Neuronal stem cell (in vitro differentiated cells): ENCODE results near the gene TTC9C.

Experiments used
- DNase-seq: peaks from one replicate; pipeline ENCODE4 v3.0.0-alpha.2; 2013; ENCODE audit warnings: low spot score
- H2AFZ ChIP-seq: one replicate; pipeline ENCODE4 v1.6.1; 2013; ENCODE audit warnings: mild to moderate bottlenecking, low read length, inconsistent platforms
- H2AK5ac ChIP-seq: 2 replicates; pipeline ENCODE4 v1.6.1; 2013; ENCODE audit warnings: low read depth, mild to moderate bottlenecking, inconsistent platforms, low read length, moderate library complexity, mixed read lengths
- H2BK120ac ChIP-seq: 2 replicates; pipeline ENCODE4 v1.6.1; 2013; ENCODE audit warnings: low read depth, mild to moderate bottlenecking, inconsistent platforms, low read length, moderate library complexity, mixed read lengths
- H2BK12ac ChIP-seq: one replicate; pipeline ENCODE4 v1.6.1; 2013; ENCODE audit warnings: low read length, inconsistent platforms
- H2BK15ac ChIP-seq: 2 replicates; pipeline ENCODE4 v1.6.1; 2013; ENCODE audit warnings: mild to moderate bottlenecking, low read length, inconsistent platforms, mixed read lengths
- H2BK5ac ChIP-seq: one replicate; pipeline ENCODE4 v1.6.1; 2013; ENCODE audit warnings: inconsistent platforms, mild to moderate bottlenecking, low read length, moderate library complexity
- H3K14ac ChIP-seq: one replicate; pipeline ENCODE4 v1.6.1; 2013; ENCODE audit warnings: low read length, inconsistent platforms
- H3K18ac ChIP-seq: 2 replicates; pipeline ENCODE4 v1.6.1; 2013; ENCODE audit warnings: low read length, inconsistent platforms
- H3K23ac ChIP-seq: 2 replicates; pipeline ENCODE4 v1.6.1; 2013; ENCODE audit warnings: low read depth, mild to moderate bottlenecking, mixed read lengths, low read length, inconsistent platforms; ENCODE audit not compliant: poor library complexity
- H3K27ac ChIP-seq: replicated peaks from 3 replicates; pipeline ENCODE4 v1.5.1; 2013; ENCODE audit warnings: low read length, inconsistent platforms
- H3K27me3 ChIP-seq, 3 experiments: 2 replicates each; pipeline ENCODE4 v1.6.1; 2013; ENCODE audit warnings: low read length in 3 of 3, mild to moderate bottlenecking in 2 of 3, inconsistent platforms in 1 of 3, low read depth in 1 of 3, mixed read lengths in 1 of 3, moderate library complexity in 1 of 3; ENCODE audit not compliant: control insufficient read depth in 3 of 3, insufficient read depth in 3 of 3
- H3K36me3 ChIP-seq, 2 donors: replicated peaks in 1 of 2; 2 replicates each; pipeline ENCODE4 v1.6.1; 2013; ENCODE audit warnings: low read length in 2 of 2; ENCODE audit not compliant: control insufficient read depth in 2 of 2, insufficient read depth in 2 of 2
- H3K4ac ChIP-seq: 2 replicates; pipeline ENCODE4 v1.6.1; 2013; ENCODE audit warnings: inconsistent platforms, mild to moderate bottlenecking, low read length, moderate library complexity
- H3K4me1 ChIP-seq, 2 donors: 1 replicate in 1 of 2; 2 replicates in 1 of 2; pipeline ENCODE4 v1.6.1; 2013; ENCODE audit warnings: low read length in 2 of 2, low read depth in 1 of 2; ENCODE audit not compliant: control insufficient read depth in 2 of 2, insufficient read depth in 1 of 2
- H3K4me2 ChIP-seq: one replicate; pipeline ENCODE4 v1.6.1; 2013; ENCODE audit warnings: mild to moderate bottlenecking, low read length, inconsistent platforms; ENCODE audit not compliant: insufficient read depth, poor library complexity, severe bottlenecking
- H3K4me3 ChIP-seq, 2 donors: 2 replicates each; pipeline ENCODE4 v1.5.1; 2013; ENCODE audit warnings: low read length in 2 of 2, mild to moderate bottlenecking in 2 of 2, inconsistent platforms in 1 of 2, moderate library complexity in 1 of 2
- H3K79me1 ChIP-seq: one replicate; pipeline ENCODE4 v1.6.1; 2013; ENCODE audit warnings: low read depth, mild to moderate bottlenecking, inconsistent platforms, low read length, moderate library complexity
- H3K9ac ChIP-seq: one replicate; pipeline ENCODE4 v1.6.1; 2013; ENCODE audit warnings: mild to moderate bottlenecking, low read depth, low read length, inconsistent platforms; ENCODE audit not compliant: poor library complexity
- H3K9me3 ChIP-seq, 2 donors: replicated peaks in 1 of 2; 2 replicates each; pipeline versions ENCODE3 to v1.6.1; 2013; ENCODE audit warnings: low read length in 2 of 2, mild to moderate bottlenecking in 2 of 2, inconsistent platforms in 1 of 2, low read depth in 1 of 2, mixed read lengths in 1 of 2, moderate library complexity in 1 of 2; ENCODE audit not compliant: control insufficient read depth in 2 of 2, insufficient read depth in 1 of 2
- H4K8ac ChIP-seq: one replicate; pipeline ENCODE4 v1.6.1; 2013; ENCODE audit warnings: low read depth, mild to moderate bottlenecking, inconsistent platforms, low read length, moderate library complexity
- H4K91ac ChIP-seq: one replicate; pipeline ENCODE4 v1.6.1; 2013; ENCODE audit warnings: low read length, low read depth, mild to moderate bottlenecking, inconsistent platforms; ENCODE audit not compliant: poor library complexity
- WGBS, 2 donors: extraction: QIAGEN DNeasy Blood & Tissue Kit; methylation state at CpG; one replicate each; pipeline ENCODE4 v1.1.7; 2013; ENCODE audit warnings: missing lambda C conversion rate in 2 of 2, mixed read lengths in 1 of 2; ENCODE audit not compliant: insufficient read length in 2 of 2, insufficient replicate concordance in 1 of 2; ENCODE audit errors: extremely low coverage in 2 of 2; 5-methylcytosine and 5-hydroxymethylcytosine counted together

TTC9C gene

GRCh38 chr11:62682518-62682917 lies 45.8 kb upstream of the TTC9C start:
- H3K4me1 ChIP-seq = peaks cover 4 to 11% of the 10 kb centered on the region in 2 donors
- H3K9ac ChIP-seq = no peak overlapping the region
- H3K23ac ChIP-seq = no peak overlapping the region
- no peak overlapping the region for H4K91ac ChIP-seq
- no peak overlapping the region for H2BK15ac ChIP-seq
- H3K36me3 ChIP-seq = peaks cover 4 to 8% of the 10 kb centered on the region in 2 donors
- no peak overlapping the region for H2BK12ac ChIP-seq
- H2BK5ac ChIP-seq = no peak overlapping the region
- DNase-seq = no peak
- H3K27me3 ChIP-seq = no peaks in the 10 kb centered on the region
- no peak overlapping the region for H2AFZ ChIP-seq
- no peak overlapping the region for H3K14ac ChIP-seq
- no peak overlapping the region for H4K8ac ChIP-seq
- no peak overlapping the region for H3K4me3 ChIP-seq
- no peak overlapping the region for H2AK5ac ChIP-seq
- no peak overlapping the region for H2BK120ac ChIP-seq
- H3K9me3 ChIP-seq = no peaks in the 10 kb centered on the region
- no peak overlapping the region for H3K27ac ChIP-seq
- H3K79me1 ChIP-seq = peaks cover 6% of the 10 kb centered on the region
- no CpG with 5 or more reads among the region's 7 CpGs for WGBS, 2 donors
- no peak overlapping the region for H3K18ac ChIP-seq
- no peak overlapping the region for H3K4ac ChIP-seq
- H3K4me2 ChIP-seq = no peak overlapping the region

GRCh38 chr11:62687508-62688396 lies 40.5 kb upstream of the TTC9C start:
- peak overlapping the region; percentile 60 for H3K9ac ChIP-seq
- H3K36me3 ChIP-seq = peaks cover 23 to 36% of the 10 kb centered on the region in 2 donors
- H2AK5ac ChIP-seq = peak overlapping the region; percentile 56
- H3K4me3 ChIP-seq = no peak overlapping the region
- H3K14ac ChIP-seq = peak overlapping the region; percentile 21
- H3K4me2 ChIP-seq = peak overlapping the region; percentile 11
- H3K9me3 ChIP-seq = no peaks in the 10 kb centered on the region
- peak overlapping the region; percentile 65 for H3K23ac ChIP-seq
- peak overlapping the region; percentile 24 for H2BK5ac ChIP-seq
- H3K27me3 ChIP-seq = no peaks in the 10 kb centered on the region
- no peak overlapping the region for H4K91ac ChIP-seq
- WGBS, 2 donors = no CpG with 5 or more reads among the region's 74 CpGs
- DNase-seq = no peak
- no peaks in the 10 kb centered on the region for H3K79me1 ChIP-seq
- H2BK120ac ChIP-seq = no peak overlapping the region
- H4K8ac ChIP-seq = no peak overlapping the region
- no peak overlapping the region for H2BK12ac ChIP-seq
- H3K18ac ChIP-seq = no peak overlapping the region
- no peak overlapping the region for H3K4ac ChIP-seq
- no peak overlapping the region for H3K27ac ChIP-seq
- peak overlapping the region; percentile 49 for H2BK15ac ChIP-seq
- no peak overlapping the region for H2AFZ ChIP-seq
- no peaks in the 10 kb centered on the region for H3K4me1 ChIP-seq

GRCh38 chr11:62688491-62688890 lies 39.8 kb upstream of the TTC9C start:
- Histone ChIP-seq H2AK5ac (no peak overlapping the region), H3K9ac (no peak overlapping the region), H3K14ac (no peak overlapping the region), H3K79me1 (no peaks in the 10 kb centered on the region), H3K23ac (peak overlapping the region; percentile 65), H4K8ac (no peak overlapping the region), H3K4me1 (no peaks in the 10 kb centered on the region), H3K9me3 (no peaks in the 10 kb centered on the region), H3K18ac (no peak overlapping the region), H2BK5ac (peak overlapping the region; percentile 24), H2BK120ac (no peak overlapping the region), H3K4me2 (no peak overlapping the region), H3K27ac (no peak overlapping the region), H3K36me3 (peaks cover 26 to 43% of the 10 kb centered on the region in 2 donors), H3K27me3 (no peaks in the 10 kb centered on the region), H2BK12ac (no peak overlapping the region), H3K4me3 (no peak overlapping the region), H2AFZ (no peak overlapping the region), H4K91ac (no peak overlapping the region), H2BK15ac (no peak overlapping the region), H3K4ac (no peak overlapping the region)
- DNase-seq = no peak
- no CpG with 5 or more reads among the region's 1 CpG for WGBS, 2 donors

GRCh38 chr11:62689421-62690183 lies 38.7 kb upstream of the TTC9C start, which contains the start of gene LRRN4CL:
TSS of gene LRRN4CL (minus strand) at chr11:62689530. CDS start at chr11:62688508, 1,022 bp downstream.
- H3K27me3 ChIP-seq = no peaks in the 10 kb centered on the region
- WGBS, 2 donors = no CpG with 5 or more reads among the region's 11 CpGs
- H3K4ac ChIP-seq = no peak within 1 kb of the TSS
- no peak within 1 kb of the TSS for H3K9ac ChIP-seq
- no peak within 1 kb of the TSS for H3K27ac ChIP-seq
- no peak within 1 kb of the TSS for H4K8ac ChIP-seq
- DNase-seq = no peak
- H4K91ac ChIP-seq = no peak within 1 kb of the TSS
- no peaks in the 10 kb centered on the region for H3K4me1 ChIP-seq
- no peak within 1 kb of the TSS for H2BK12ac ChIP-seq
- H2BK15ac ChIP-seq = no peak within 1 kb of the TSS
- H3K18ac ChIP-seq = no peak within 1 kb of the TSS
- no peak within 1 kb of the TSS for H2BK120ac ChIP-seq
- peak within 1 kb of the TSS; percentile 24 for H2BK5ac ChIP-seq
- no peak within 1 kb of the TSS for H3K14ac ChIP-seq
- H3K23ac ChIP-seq = peak within 1 kb of the TSS; percentile 65
- H3K4me2 ChIP-seq = no peak within 1 kb of the TSS
- H2AK5ac ChIP-seq = no peak within 1 kb of the TSS
- H3K36me3 ChIP-seq = peaks cover 29 to 53% of the 10 kb centered on the region in 2 donors
- H3K79me1 ChIP-seq = no peaks in the 10 kb centered on the region
- H2AFZ ChIP-seq = no peak within 1 kb of the TSS
- no peaks in the 10 kb centered on the region for H3K9me3 ChIP-seq
- H3K4me3 ChIP-seq = no peak within 1 kb of the TSS
